Stimulated activated CD4-positive, alpha-beta T cell treated with anti-CD3 and anti-CD28 coated beads, Interleukin-1b, Interleukin-23, amount 100 ng/mL, for 1 hour (primary cell): ENCODE measurements around the gene RGS16.
A peak's percentile ranks its signal among the peaks of the same experiment; 100 is the strongest.
"Not testable (repeated sequence)": the region's sequence is repeated elsewhere in the genome, so short reads cannot be mapped to it uniquely, and the experiment has no call there.

Experiments
- DNase-seq, 2 donors: peaks; one replicate each; pipeline ENCODE4 v3.0.0-alpha.2; 2020; ENCODE audit warnings: low read depth in 2 of 2

Gene RGS16, protein sequence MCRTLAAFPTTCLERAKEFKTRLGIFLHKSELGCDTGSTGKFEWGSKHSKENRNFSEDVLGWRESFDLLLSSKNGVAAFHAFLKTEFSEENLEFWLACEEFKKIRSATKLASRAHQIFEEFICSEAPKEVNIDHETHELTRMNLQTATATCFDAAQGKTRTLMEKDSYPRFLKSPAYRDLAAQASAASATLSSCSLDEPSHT

DNA sequence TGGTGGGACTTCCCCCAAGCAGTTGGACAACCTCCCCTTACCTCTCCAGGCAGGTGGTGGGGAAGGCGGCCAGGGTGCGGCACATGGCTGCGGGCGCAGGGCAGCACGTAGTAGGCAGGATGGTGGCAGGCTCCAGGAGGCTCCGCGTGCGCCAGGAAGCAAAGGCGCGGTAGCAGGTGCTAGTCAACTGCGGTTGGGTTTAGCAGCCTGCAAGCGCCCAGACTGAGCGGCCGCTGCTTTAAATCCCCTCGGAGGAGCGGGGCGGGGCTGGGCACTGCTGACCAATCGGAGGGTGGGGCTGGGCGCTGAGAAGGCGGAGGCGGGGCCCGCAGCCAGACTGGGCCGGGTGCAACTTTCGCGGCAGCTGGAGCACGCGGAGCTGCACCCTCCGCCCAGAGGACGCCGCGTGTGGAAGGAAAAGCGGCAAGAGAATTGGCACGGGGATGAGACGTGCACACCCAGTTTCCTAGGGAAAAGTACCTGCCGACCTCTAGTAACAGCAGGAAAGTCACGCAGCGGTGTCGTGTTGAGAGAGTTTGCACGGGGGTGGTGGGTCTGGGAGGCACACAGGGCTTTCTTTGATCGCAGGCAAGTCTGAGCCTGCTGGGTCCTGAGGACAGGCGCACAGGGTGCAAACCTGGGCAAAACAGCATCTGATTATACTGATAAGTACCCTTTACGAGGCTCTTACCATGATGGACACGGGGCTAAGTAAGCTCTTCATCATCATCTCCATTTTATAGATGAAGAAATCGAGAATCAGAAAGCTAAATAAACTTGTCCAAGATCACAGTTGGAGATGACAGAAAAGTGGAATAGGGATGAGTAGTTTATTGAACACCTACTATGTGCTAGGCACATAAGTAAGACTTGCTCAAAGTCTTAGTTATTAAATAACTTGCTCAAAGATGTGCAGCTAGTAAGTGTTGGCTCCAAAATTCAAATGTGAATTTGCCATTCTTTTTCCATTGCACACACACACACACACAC lies at the start of gene RGS16:
Gene RGS16, minus strand, starts transcription at position 215 of the 990 bp plus-strand sequence. Its CDS starts 130 bp downstream, at position 85.
- peak; percentile 79 to 89 for DNase-seq

DNA sequence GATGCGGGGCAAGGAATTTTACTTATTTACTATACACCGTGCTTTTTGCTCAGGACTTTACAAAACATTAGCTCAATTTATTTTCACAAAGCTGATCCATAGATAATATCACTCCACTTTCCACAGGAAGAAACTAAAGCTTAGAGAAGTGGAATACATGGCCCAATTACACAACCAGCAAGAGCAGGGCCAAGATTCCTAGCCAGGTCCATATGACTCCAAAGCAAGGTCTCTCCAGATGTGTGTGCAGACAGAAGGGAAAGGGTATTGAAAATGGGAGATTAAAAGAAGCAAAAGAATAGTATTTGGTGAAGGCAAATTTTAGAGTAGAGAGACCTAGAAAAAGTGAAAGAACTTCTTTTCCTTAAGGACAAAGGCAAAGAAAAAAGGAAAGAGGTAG lies 49.8 kb upstream of the RGS16 start:
- DNase-seq: no peak

DNA sequence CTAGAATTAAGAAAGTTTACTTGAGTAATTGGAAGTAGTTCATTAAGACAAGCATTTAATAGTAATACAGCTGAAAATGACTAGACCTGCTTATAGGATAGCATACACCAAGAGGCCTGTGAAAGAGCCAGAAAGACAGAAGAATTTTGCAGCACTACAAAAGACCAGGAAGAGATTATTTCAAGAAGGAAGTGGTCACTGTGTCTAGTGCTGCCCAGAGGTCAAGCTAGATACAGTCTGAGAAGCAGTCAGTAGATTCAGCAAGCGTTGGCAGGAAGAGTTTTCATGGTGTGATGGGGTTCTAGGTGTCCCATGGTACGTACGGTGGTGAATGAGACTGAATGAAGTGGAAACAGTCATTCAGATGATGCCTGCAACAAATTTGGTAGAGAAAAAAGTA lies 48.7 kb upstream of the RGS16 start:
- DNase-seq: no peak

DNA sequence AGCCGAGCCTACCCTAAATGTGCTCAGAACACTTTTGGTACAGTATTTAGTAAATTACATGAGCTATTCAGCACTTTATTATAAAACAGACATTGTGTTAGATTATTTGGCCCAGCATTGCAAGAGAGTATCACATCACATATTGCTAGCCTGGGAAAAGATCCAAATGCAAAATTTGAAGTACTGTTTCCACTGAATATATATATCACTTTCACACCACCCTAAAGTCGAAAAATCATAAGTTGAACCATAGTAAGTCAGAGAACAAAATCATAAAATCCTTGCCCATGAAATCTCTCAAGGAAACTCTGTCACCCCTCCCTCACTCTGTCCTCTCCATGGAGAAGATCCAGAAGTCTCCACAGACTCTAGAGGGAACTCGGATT lies 47.1 kb upstream of the RGS16 start:
- no peak for DNase-seq

DNA sequence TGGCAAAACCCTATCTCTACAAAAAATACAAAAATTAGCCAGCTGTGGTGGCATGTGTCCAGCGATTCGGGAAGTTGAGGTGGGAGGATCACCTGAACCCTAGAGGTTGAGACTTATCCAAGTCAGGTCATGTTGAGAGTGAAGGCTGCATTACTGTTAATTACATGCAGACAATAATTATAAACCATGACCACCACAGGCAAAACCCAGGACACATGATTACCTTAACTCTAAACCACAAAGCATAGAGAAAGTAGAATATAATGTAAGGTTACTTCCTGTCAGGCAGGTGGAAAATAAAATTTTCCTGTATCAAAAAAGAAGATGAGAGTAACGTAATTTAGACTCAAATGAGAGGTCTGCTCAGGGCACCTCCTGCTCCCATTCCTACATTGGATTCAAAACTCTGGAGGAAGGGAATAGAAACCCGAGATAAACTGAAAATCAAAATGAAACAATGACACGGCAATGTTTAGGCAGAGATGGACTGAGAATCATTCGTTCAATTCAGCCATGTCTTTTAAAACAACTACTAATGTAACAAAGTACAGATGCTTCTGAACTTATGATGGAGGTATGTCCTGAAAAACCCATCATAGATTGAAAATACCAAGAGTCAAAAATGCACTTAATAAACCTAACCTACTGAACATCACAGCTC lies 46.6 kb upstream of the RGS16 start:
- DNase-seq: no peak

DNA sequence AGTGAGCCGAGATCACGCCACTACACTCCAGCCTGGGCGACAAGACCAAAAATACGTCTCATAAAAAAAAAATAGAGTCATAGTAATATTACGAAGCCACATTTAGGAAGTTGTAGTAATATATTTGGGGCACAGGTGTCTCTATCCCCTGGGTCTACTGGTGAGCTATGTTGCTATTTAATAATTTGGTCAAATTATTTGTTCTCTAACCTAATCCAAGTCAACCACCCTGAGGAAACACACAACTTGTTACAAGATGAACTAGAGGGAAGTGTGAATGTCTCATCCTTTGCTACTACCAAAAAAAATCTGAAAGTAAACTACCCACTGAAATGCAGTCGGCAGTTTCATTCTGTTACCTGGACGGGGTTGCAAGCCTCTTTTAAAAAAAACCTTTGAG lies 44.9 kb upstream of the RGS16 start:
- DNase-seq: no peak

DNA sequence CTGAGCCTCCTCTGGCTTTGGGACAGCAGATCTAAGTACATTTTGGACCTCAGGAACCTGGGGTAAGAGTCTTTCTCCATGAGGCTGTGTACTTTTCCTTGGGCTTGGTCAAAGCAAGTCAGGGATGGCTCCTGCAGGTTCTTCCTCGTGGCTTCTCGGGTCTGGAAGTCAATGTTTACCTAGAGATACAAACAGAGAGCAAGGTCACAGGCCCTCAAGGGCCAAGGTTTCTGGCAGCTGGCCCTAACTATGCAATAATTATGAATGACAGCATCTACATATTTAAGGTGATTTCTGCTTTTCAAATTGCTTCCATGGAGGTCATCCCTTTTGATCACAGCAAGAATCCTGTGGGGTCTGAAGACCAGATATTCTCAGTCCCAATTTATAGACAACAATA lies 42.5 kb upstream of the RGS16 start:
- DNase-seq: no peak

DNA sequence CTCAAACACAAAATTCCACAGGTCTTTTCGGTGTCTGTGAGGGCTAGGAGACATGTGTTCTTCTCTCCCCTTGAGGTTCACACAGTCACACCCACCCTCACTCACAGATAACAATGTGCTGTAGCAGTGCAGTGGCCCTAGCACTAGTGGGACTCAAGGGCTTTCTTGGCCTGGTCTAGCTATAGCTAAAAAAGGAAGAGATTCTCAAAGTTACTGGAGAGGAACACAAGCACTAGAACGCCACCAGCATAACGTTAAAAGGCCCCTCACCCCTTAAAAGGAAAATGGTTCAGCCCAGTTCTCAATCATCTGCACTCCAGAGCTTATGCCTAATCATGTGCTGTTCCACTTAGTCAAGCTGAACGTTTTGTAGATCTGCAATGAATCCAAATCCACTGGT lies 40.7 kb upstream of the RGS16 start:
- DNase-seq: no peak

DNA sequence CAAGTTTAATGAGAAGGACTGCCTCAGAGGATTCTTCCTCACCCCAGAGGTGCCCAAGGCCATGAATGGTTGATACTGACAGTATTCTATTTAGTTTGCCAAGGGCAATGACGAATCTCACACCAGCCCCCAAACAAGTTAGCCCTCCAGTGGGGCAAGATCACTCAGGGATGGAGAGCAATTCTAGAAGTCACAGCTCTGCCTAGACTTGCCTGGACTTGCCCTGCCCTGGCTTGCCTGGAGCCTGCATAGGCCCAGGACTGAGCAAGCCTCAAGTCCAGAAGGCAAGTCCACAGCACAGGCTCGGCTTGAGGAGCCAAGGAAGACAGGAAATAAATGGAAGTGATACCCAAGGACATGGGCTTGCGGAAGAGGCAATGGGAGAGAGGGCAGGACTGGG lies 39.5 kb upstream of the RGS16 start:
- no peak for DNase-seq

DNA sequence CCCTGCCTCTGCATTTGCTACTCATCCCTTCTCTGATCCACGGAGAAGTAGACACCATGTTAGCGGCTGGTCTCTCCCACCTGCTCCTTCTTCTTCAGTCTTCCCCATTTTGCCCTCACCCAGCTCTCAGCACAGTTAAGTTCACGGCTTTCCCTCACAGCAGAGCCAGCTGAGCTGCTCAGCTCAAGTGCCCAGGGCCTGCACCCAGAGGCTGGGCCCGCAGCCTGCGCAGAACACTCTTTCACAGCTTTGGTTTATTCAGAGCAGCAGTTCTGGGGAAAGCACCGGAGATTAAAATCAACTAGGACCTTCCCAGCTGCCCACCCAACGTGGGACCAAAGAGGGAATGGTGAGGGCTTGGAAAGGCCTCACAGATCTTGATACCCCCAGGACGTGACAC lies 38.3 kb upstream of the RGS16 start:
- DNase-seq: no peak

DNA sequence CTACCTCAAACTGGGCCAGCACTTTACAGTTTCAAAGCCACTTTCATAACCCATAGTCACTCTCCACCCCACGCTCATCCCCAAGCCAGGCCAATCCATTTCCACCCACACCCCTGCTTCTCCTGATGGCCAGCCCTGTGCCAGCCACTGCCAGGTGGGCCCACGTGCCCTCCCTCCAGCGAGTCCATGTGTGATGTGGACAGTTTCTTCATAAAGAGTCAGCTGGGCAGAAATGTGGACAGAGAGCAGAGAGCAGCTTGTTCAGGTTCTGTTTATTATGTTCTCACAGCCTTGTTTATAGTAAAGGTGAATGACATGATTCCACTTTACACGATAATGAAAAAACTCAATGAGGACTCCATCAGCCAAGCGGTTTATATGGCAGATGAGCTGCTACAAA lies 37.4 kb upstream of the RGS16 start:
- no peak for DNase-seq

DNA sequence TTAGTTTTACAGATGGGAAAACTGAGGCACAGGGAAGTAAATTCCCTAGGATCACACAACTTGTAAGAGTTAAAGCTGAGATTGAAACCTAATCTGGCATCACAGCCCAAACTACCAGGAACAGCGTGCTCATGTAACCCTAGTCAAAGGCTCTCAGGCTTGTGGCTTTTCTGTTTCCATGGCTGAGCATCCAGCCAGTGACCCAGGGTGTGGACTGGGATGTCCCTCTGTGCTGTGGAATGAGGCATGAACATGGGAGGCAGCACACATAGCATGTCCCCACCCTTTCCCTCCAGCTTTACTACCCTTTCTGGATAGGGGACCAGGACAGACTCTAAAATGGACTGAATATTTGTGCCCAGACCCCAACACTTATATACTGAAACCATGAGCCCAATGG lies 35.1 kb upstream of the RGS16 start:
- DNase-seq: no peak

DNA sequence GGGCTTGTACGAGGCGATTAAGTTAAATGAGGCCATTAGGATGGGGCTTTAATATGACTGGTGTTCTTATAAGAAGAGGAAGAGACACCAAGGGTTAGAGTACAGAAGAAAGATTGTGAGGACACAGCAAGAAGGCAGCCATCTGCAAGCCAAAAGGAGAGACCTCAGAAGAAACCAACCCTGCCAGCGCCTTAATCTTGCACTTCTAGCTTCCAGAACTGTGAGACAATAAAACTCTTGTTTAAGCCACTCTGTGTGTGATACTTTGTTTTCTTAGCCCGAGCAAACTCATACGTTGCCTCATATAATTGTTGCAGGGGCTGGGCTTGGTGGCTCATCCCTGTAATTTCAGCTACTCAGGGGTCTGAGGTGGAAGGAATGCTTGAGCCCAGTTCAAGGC lies 33.6 kb upstream of the RGS16 start:
- no peak for DNase-seq

DNA sequence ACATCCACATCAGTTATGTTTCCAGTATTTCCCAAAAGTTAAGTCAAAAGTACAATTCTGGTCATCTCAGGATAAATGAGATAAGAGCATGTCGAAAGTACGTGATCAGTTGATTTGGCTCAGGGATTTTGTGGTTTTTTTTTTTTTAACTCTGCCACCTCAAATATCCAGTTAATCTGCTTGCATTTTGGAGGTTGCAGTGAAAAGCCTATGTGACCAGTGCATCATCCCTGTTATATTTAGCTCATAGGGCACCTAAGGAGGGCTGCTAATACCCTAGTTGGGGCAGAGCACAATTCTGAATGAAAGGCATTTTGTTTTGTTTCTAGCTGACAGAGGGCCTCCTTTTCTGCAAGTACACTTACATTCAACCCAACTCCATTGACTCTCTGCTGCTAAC lies 31.7 kb upstream of the RGS16 start:
- no peak for DNase-seq

DNA sequence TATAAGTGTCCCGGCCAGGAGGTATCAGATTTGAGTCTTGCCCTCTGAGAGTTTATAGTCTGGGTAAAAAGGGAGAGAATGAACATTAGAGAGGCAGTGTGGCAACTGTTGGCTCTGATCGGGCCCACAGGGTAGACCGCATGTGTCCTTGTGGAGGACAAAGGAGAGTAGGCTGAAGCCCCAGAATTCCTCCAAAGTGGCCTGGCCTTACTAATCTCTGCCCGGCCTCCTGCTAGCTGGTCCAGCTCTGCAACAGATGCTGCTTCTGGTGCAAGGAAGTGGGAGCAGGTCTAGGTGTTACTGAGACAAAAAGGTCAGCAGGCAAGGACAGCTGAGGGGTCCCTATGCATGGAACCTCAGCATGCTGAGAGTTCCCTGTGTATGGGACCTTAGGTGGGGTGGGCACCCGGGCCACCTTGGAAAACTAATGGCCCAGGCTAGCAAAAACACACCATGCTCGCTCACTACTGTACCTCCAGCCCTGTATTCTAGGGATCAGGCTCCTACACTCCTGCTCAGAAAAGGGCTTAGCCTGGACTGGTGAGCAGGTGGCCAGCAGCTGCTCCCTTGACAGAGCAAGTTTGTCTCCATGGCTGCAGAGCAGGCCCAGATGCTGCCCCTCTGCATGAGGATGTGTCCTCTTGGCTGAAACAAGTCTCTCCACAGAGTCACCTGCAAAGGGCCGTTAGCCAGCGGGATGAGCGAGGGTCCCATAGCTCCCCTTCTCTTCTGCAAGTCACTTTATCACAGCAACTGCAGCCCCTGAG lies 30.3 kb upstream of the RGS16 start:
- DNase-seq: no peak

DNA sequence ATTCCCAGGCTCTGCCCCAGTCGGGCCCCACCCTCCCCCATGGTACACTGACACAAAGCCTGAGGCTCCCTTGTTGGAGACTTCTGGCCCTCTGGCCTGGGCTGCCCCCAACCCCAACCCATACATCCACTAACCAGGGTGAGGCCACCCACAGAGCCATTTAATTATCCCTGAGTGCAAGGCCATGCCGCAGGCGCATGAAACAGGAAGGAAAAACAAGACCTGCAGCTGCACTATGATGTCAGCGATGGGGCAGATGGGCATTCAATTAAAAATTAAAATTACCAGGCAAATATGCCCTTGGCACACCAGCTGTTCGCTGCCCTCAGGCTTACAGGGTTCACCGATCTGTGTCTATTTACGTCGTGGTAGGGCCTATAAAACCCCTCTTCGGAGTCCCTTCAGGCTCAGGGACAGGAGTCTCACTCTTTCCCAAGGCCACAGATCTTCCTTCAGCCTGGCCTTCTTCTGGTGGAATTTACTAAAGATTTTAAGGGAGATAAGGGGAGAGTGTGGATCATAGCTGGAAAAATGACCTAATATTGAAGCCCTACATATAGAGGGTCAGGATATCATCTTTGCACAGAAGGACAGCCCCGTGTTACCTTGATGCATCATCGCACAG lies 29.6 kb upstream of the RGS16 start:
- no peak for DNase-seq

DNA sequence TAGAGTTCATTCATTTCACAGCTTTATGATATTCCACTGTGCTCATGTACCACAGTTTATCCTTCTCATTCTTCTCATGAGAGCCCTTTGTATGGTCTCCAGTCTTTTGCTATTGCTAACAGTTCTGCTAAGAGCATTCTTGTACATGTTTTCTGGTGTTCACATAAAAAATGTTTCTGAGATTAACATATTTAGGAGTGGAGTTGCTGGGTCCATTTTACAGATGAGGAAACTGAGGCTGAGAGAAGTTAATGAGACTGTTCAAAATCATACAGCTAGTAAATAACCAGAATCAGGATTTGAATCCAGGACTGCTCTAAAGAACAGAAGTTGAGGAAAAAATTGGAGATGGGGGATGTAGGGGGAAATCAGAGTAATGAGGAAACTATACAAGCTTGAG lies 28.8 kb upstream of the RGS16 start:
- DNase-seq: no peak

DNA sequence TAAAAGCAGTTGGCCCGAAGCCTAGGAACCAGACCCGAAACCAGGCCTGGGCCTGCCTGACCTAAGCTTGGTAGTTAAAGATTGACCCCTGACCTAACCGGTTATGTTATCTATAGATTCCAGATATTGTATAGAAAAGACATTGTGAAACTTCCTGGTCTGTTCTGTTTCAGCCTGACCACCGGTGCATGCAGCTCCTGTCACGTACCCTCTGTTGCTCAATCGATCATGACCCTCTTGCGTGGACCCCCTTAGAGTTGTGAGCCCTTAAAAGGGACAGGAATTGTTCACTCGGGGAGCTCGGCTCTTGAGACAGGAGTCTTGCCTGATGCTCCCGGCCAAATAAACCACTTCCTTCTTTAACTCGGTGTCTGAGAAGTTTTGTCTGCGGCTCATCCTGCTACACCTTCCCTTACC lies 28.3 kb upstream of the RGS16 start:
- not testable (repeated sequence) for DNase-seq

DNA sequence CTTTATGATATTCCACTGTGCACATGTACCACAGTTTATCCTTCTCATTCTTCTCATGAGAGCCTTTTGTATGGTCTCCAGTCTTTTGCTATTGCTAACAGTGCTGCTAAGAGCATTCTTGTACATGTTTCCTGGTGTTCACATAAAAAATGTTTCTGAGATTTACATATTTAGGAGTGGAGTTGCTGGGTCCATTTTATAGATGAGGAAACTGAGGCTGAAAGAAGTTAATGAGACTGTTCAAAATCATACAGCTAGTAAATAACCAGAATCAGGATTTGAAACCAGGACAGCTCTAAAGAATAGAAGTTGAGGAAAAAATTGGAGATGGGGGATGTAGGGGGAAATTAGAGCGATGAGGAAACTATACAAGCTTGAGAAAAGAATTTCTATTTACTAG lies 27.8 kb upstream of the RGS16 start:
- DNase-seq: no peak

DNA sequence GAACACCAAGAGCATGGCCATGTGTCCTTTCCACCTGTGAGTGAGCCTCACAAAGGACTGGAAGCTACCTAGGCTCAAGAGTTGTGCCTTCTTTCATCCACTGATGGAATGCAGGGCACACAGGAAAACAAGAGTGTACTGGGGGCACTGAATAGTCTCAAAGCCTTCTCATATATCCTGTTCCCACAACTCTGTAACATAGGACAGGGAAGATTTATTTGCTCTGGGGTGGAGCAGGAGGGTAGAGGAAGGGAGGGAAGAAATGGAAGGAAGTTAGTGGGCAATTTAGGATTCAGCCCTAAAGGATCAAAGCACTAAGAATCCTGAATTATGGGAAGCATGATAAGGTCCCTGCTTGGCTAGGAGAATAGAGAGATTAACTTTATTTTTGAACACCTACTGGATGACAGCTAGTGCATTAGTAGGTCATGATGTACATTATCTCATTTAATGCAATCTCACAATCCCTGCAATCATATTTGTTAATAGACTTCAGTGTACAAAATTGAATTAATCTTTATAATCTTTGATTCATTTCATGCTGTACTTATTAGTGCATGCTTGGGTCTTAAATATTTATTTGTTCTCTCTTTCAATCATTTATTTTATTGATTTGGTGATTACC lies 27.0 kb upstream of the RGS16 start:
- no peak for DNase-seq

DNA sequence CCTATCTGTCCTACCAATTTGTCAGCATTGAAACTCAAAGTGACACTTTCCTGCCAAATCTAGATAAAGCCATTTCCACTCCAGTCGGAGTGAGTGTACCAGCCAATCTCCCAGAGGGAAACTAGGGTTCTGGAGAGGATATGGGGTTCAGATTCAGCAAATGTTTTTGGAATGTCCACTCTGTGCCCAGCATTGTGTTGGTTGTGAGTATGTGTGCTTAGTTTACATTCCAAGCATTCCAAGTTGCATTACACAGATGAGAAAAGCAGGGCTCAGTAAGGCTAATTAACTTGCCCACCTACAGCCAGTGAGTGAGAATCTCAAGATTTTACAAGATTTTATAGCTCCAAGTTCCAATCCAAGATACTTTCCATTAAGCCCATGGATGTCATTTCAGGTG lies 26.4 kb upstream of the RGS16 start:
- no peak for DNase-seq
